AG08396 (cell line): ENCODE results near the gene FETUB.
"Not testable (repeated sequence)": the region's sequence is repeated elsewhere in the genome, so short reads cannot be mapped to it uniquely, and the experiment has no call there.

Experiments
- DNase-seq: peaks from one replicate; pipeline ENCODE4 v3.0.0; 2012; ENCODE audit warnings: low spot score, mixed read lengths

Gene FETUB

DNA sequence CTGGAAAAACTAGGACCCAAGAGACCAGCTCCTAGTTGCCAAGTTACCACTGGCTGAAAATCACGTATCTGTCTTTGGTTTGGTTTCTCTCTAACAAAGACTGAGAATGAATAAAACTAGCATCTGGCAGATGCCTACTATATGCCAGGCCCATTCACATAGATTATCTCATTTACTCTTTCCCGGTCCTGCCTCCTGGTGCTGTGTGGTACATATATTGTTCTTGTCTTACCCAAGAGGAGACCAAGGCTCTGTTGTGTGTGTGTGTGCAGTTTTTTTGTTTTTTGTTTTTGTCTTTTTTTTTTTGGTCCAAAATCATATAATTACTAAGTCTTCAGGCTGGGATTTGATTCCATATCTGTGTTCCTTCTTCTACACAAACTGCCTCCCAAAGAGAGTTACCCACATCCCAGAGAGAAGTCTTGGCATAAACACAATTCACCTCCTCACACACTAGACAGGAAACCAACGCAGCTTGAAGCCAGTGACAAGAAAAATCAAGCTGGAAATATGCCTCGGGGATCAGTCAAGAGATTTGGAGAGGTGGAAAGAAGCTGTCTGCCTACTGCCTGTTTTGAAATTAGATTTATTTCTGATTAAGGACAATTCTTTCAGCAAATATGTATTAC is 26.4 kb upstream of the FETUB start:
- no peak for DNase-seq

DNA sequence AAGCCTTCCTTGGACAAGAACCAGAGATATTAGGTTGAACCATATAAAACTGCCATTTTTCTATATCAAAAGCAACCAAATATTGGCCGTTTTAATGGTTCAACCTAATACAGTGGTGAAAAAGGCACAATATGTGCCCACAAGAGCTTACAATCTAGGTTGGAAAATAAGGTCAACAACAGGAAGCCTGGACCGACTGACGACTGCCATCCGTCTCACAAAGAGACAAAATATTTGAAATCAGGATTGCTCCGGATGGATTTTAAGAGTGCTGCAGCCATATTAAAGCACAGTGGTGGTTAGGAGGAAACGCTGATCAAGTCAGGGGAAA is 26.0 kb upstream of the FETUB start:
- DNase-seq, result no peak

DNA sequence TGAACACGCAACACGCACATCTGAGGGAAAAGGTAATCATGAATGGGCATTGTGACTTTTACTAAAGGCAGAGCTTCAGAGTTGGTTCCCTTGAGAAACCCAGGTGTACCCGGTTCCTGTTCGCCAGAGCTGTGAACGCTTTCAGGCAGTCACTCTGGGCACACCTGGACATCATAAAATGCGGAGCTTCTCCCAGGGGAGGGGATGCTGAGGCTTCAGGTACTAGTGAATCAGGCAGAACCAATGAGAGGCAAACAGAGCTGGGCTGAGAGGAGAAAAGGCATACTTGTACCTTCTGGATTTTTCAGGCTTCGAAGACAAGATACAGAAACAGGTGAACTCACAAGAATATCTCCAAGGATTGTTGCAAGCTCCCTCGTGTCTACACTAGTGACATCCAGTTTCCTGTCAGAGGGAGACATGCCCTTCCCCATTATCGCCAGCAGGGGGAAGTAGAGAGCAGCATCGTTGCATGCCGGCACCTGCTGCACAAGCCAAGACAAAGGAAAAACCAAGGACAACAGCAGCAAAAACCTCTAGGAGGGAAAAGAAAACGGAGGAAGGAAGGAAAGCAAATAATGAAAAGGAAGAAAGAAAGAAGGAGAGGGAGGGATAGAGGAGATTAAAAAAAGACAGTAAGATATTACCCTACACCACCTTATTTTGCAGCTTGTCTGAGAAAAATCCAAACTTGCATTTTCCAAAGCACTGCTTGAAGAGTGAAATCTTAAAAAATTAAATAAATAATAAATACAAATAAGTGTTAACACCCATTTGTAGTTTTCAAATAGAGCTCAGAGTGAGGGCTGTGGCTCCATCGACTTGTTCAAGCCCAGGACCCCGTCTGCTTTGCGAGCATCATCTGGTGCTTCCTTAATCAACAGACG is 25.4 kb upstream of the FETUB start:
- peak; percentile 81 for DNase-seq

DNA sequence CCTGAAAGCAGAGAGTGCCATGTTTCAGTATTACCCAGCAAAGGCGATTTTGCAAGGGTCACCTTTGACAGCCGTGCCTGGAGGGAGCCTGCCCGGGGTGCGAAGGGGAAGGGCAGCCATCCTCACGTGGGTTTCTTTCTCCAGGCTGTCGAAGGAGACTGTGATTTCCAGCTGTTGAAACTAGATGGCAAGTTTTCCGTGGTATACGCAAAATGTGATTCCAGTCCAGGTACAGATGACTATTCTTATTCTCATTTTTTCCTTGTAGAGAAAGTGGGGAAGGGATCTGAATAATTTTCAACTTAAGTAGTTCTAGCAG is 23.9 kb upstream of the FETUB start:
- DNase-seq, result no peak

DNA sequence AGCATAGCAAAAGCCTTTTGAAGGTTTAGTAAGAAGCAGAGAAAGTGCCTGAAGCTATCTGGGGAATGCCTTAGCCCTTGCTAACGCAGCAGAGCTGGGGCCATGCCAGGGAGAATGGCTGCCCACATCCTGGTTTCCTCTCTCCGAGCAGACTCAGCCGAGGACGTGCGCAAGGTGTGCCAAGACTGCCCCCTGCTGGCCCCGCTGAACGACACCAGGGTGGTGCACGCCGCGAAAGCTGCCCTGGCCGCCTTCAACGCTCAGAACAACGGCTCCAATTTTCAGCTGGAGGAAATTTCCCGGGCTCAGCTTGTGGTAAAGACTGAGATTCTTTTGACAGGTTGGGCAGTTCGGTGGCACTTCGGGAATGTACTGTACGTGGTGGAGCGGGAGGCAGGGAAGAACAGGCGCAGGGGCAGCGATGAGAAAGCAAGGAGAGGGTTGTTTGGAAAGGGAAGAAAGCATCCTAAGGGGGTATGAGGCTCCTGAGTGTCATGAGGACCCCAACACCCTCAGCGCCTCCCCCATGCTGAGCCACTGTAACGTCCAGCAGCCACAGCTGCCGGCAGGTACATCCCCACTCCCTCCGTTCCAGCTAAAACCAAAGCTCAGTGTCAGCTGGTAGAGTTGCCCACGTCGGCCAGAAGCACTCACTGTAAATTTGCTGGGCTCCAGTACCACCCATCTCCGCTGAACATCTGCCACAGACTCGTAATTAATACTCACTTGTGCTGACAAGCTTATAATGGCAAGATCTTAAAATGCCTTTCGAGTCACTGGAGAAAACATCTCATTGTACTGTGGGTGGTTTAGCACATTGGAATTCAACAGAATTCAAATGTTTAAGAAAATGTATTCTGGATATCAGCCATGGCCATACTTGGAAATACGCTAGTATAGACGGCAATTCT is 22.9 kb upstream of the FETUB start:
- peak; percentile 95 for DNase-seq

DNA sequence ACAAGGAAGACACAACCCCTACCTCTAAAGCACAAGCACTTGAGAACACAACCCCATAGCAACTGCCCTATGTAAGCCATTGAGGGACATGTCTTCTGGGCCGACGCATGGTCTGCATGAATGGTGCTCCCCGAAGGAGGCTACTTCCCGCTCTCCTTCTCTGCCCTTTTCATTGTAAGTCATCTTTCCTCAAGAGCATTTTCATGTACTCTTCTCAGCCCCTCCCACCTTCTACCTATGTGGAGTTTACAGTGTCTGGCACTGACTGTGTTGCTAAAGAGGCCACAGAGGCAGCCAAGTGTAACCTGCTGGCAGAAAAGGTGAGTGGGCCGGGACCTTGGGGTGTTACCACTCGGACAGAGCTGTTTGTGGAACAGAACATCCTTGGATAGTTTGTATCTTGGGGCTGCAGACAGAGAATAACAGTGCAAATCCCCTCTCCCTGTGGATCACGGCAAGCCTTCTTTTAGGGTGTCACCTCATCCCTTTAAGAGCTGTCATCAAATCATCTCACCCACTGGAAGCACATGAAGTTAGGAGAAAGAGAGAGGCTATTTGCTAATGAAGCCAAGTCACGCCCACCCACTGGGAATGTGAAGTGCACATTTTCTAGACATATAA is 21.8 kb upstream of the FETUB start:
- no peak for DNase-seq

DNA sequence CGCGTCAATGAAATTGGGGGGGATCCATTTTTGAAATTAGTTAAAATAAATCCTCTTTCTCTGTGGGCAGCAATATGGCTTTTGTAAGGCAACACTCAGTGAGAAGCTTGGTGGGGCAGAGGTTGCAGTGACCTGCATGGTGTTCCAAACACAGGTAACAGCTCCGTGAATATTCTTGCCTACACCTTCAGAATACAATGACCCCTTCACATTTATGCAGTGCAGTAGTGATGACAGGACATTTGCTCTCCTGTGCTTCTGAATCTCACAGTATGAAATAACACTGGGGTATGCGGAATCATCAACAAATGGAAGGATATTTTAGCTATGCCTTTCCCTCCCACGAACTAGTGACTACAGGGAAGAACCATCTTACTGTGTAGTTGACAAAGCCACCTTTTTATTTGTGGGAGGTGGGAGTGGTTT is 20.4 kb upstream of the FETUB start:
- DNase-seq, result no peak

DNA sequence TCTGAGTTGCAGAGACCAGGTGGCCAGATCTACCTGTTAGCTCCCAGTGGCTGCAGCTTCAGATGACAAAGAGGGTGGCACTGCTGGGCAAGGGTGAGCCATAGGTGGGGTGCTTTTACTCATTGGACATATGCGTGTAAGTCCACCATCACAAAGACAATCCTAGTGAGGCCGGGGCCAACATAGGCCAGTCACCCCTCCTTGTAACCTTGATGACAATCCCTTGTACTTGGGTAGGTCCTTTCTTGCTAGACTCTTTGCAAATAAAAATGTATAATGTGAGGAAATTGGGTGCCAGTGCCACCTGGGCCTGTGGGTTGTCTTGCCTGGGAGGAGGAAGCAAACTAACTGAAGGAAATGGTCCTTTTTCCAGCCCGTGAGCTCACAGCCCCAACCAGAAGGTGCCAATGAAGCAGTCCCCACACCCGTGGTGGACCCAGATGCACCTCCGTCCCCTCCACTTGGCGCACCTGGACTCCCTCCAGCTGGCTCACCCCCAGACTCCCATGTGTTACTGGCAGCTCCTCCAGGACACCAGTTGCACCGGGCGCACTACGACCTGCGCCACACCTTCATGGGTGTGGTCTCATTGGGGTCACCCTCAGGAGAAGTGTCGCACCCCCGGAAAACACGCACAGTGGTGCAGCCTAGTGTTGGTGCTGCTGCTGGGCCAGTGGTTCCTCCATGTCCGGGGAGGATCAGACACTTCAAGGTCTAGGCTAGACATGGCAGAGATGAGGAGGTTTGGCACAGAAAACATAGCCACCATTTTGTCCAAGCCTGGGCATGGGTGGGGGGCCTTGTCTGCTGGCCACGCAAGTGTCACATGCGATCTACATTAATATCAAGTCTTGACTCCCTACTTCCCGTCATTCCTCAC is 19.7 kb upstream of the FETUB start:
- no peak for DNase-seq

DNA sequence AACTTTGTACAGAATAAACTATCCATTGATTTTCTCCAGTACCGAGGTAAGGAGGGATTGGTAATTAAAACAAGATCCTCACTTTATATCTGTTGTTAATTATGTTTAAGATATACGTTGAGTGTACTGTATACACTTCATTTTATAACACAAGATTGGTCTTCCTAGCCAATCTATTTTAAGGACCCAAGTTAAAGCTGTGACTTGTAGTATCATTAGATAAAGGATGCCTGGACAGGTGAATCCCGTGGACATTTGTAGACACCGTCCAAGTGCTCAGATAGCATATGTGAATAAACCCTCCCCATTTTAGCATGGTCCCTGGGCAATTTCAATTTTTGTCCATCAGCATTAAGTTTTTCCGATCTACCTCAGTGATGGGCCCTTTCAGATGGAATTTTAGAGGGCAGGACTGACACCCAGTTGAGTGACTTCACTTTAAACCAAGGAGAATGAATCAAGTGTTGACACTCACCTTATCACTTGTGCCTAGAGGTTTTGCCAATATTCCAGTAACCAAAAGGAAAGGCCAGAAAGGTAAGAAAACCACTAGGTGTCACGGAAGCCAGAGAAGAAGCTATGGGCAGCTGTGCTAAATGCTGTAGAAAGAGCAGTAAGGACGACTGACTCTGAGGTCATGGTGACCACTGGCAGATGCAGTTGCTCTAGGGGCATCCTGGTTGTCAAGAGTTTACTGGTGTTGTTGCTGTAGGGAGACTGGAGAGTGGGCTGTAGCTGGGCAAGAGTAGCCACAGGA is 18.1 kb upstream of the FETUB start:
- no peak for DNase-seq

DNA sequence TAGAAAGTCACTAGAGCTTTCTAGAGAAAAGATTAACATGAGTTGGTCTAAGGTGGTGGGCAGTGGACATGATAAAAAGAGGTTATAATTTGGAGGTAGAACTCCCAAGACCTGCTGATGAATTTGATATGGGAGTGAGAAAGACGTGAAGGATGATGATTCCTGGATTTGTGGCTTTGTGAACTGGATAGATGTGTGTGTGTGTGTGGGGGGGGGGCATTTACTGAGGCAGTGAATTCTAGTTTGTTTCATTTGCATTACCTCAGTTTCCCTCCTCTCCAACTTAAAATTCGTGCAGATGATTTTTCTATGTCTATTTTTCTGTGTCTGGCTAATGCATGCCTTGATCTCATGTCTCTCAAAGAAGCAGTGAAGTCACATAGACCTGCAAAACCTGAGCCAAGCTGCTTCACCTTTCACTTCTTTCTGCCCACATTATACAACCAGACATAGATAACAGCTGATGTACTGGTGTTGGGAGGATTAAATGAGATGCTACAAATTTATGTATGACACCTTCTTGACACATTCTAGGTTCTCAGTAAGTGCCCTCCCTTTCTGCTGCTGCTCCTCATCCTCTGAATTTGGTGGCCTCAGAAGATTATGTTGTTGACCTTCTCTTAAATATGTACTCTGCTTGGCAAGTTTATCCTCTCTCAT is 17.4 kb upstream of the FETUB start:
- no peak for DNase-seq

DNA sequence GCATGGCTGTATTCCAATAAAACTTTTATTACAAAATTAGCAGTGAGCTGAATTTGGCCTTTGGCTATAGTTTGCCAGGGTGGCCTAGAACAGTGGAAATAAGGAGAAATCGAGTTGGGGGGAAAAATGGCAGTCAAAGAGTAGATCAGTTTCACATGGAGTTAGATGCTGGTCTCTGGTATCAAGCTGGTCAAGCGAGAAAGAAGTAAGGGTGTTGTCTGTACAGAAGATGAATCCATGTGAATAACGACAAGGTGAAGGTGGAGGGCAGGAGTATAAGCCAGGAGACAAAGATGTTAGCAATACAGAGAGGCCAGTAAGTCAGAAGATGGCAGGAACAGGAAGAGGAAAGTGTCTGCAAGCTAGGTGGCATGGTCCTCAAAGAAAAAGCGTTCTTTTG is 15.6 kb upstream of the FETUB start:
- DNase-seq, result no peak

DNA sequence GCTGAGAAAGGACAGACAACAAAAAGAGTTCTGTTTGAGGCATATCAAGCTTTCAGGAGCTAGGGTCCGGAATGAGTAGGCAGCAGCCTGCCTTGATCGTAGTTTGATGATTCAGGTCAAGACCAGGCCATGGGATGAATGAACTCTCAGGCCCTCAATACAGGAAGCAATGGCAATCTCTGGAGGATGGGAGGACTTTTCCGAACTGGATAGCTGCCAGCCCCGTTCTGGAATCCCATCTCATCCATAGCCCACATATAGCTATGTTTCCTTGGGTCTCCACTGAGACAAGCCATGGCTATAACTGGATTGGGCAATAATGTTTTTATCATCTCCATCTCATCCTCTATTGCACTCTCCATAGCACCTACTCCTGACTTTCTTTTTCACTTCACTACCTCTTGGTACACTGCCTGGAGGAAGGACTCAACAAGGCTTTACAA is 14.6 kb upstream of the FETUB start:
- no peak for DNase-seq

DNA sequence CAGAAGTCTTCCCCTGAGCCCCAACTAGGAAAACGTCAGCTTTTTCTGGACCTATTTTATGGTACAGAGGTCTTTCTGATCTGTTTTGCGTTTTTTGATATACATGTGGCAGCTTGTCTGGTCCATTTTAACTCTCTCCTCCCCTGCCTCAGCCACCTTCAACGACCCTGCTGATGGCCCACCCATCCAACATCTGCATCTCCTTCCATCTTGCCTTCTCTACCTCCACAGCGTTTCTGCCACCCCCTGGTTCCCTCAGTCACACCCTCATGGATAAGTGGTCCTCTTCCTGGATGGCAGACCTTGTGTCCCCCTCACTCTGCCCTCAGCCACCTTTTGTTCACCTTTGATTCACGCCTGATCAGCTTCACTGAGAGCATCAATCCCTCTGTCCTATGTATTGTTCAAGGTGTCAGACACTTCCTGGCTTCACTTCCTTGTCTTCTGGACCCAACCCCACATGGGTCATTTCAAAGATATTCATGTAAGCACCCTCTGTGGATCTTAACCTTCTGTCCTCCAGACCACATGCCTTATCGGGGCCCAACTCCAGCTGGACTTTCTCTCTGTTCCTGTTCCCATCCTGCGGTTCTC is 13.8 kb upstream of the FETUB start:
- no peak for DNase-seq

DNA sequence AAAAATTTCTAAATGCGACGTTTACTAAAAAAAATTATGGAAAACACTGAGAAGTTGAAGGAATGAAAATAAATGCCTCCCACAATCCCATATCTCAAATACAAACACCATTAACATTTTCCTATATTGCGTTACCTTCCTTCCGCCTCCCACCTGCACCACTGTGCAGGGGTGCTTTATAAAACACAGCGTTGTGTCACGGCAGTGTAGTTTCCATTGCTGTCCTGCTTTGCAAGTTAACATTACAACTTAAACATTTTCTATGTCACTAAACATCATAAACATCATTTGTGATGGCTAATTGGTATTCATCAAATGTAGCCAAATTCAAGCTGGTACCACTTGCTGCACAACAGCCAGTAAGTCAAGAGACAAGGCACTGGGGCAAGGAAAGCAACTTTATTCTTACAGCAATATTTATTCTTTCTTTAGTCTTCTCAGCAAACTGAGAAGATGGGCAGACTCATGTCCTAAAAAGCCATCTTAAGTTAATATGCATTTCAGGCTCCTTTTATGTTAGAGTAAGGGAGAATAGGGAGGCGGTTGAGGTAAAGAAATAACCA is 12.3 kb upstream of the FETUB start:
- DNase-seq, result no peak

DNA sequence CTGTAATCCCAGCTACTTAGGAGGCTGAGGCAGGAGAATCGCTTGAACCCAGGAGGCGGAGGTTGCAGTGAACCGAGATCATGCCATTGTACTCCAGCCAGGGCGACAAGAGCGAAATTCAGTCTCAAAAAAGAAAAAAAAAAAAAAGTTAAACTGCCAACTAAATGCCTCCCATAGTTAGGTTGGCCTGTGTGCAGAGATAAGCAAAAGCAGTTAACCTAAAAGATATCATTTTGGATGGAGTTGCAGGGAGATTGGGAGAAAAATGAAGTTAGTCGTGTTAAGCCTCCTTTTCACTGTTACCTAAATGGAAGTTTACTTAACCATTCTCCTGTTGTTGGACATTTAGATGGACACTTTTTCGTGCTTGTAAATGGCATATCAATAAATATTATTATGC is 11.4 kb upstream of the FETUB start:
- DNase-seq, result no peak

DNA sequence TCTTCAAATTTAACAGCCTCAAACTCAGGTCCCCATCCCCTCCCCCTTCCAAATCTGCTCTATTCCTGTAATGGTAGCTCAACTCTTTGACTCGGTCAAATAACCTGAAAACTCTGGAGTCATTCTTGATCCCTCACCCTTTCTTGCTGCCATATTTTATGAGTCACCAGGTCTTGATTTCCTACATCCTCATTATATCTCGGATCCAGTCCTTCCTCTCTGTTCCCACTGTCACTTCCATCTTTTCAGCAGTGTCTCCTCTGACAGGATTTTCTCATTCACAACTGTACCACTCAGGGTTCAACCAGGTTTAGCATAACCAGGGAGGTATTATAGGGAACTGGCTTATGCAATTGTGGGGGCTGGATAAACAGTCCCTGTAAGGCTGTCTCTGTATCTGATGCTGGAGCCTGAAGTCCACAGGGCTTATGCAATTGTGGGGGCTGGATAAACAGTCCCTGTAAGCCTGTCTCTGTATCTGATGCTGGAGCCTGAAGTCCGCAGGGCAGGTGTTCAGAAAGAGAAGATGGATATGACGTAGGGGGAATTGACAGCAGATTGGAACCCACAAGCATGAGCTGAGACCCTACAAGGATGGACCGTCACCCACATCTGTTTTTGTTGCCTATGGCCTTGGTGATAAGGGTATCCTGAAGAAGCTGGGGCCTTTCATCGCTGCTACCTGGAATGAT is 9.1 kb upstream of the FETUB start:
- no peak for DNase-seq

DNA sequence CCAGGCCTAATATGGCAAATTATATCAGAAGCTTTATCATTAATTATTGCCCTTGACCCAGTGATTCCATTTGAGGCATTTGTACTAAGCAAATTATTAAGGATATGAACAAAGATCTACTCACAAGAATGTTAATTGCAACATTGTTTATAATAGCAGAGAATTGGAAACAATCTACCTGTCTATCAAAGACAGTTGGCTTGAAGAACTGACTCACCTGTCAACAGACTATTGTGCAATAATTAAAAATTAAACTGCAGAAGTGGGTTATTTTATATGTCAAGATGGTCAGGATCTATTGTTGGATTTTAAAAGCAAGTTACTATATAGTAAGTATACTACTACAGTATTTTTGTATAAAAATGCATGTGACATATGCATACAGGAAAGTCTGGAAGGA is 6.7 kb upstream of the FETUB start:
- no peak for DNase-seq

DNA sequence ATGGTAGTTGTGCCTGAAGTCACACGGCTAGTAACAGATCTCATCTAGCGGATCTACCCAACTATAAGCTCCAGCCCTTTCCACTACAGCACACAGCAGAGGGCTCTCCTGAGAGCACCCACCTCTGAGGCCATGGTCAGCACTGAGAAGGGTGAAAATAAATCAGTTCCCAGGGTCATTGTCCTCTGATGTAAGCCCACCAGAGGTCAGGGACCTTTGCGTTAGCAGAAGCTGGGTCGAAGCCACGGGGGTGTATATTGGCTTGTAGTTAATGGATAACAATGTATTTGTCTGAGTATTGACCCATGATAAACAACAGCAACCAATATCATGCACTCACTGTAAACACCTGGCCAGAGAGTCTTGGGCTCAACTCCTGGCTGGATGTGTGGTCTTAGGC is 6.0 kb upstream of the FETUB start:
- DNase-seq, result not testable (repeated sequence)

DNA sequence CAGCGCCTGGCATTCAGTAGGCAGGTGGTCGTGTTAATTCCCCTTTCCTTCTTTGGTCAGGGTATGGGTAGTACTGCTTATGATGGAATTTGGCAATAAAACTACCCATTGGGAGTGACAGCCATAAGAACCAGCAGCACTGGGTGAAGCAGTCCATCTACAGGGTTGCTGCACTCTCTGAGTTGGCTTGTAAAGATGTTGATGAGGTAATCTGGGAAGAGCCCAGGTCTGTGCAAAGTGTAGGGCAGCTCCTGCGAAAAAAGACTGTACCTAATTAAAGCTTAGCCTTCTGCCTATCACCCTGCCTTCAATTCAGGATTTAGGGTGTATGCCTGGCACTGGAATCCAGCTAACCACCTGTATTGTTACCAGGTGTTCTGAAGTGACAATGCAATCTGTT is 4.7 kb upstream of the FETUB start:
- DNase-seq, result no peak
